Measurements from ENCODE around the gene TEN1. TPM values are rescaled to one million over a fixed set of nuclear protein-coding genes. Genes with fewer than 3 reads are reported as not detected.

Gene TEN1
- total and polyA plus RNA-seq, 2 of the 13 experiments (the other 11 are each of a cell fraction or from before 2014, with no cell fraction given), result 18.0 to 21.3 TPM

- TF ChIP-seq MBNL3 (CRISPR knock-in tag; conservative IDR thresholded peaks at IDR 0.05) (no peak), SRF (IDR thresholded peaks at IDR 0.05; ENCODE audit: low read depth, low read length) (no peak), MAF1 (CRISPR knock-in tag; IDR thresholded peaks at IDR 0.05; ENCODE audit: borderline replicate concordance) (no peak), ZC3H4 (CRISPR knock-in tag; IDR thresholded peaks at IDR 0.05; ENCODE audit: borderline replicate concordance) (no peak), HOXA3 (CRISPR knock-in tag; IDR thresholded peaks at IDR 0.05) (peak; percentile 68), DNMT1 (CRISPR knock-in tag; IDR thresholded peaks at IDR 0.05) (no peak), DBP (CRISPR knock-in tag; IDR thresholded peaks at IDR 0.05; ENCODE audit: not compliant biosample characterization) (peak; percentile 54), CENPX (CRISPR knock-in tag; IDR thresholded peaks at IDR 0.05) (no peak), GRHL1 (CRISPR knock-in tag; conservative IDR thresholded peaks at IDR 0.05) (no peak), RXRA (CRISPR knock-in tag; IDR thresholded peaks at IDR 0.05) (peak; percentile 60), NR2F6 (IDR thresholded peaks at IDR 0.05) (no peak), NR2F6 (CRISPR knock-in tag; IDR thresholded peaks at IDR 0.05) (no peak), HNRNPUL1 (IDR thresholded peaks at IDR 0.05; ENCODE audit: low read depth, low read length) (no peak), ZNF772 (CRISPR knock-in tag; IDR thresholded peaks at IDR 0.05) (no peak), ETV5 (CRISPR knock-in tag; IDR thresholded peaks at IDR 0.05; ENCODE audit: borderline replicate concordance) (peak; percentile 75; the same call in 1 of the 2 replicates), ZFP1 (CRISPR knock-in tag; IDR thresholded peaks at IDR 0.05) (0 out of 2 replicates have a peak, but pooled peaks have one; percentile 32), ZBTB7A (CRISPR knock-in tag; IDR thresholded peaks at IDR 0.05) (peak; percentile 72; the same call in 1 of the 2 replicates), ATRX (CRISPR knock-in tag; IDR thresholded peaks at IDR 0.05; ENCODE audit: borderline replicate concordance) (no peak), ZNF33B (CRISPR knock-in tag; IDR thresholded peaks at IDR 0.05) (0 out of 2 replicates have a peak, but pooled peaks have one; percentile 56), MZF1 (CRISPR knock-in tag; IDR thresholded peaks at IDR 0.05; ENCODE audit: borderline replicate concordance) (no peak), ZNF143 (CRISPR knock-in tag; IDR thresholded peaks at IDR 0.05) (peak; percentile 43; the same call in 1 of the 2 replicates), NR2F2 (IDR thresholded peaks at IDR 0.05; ENCODE audit: borderline replicate concordance, low read depth) (no peak), SOX13 (IDR thresholded peaks at IDR 0.05) (no peak), SOX13 (CRISPR knock-in tag; conservative IDR thresholded peaks at IDR 0.05 in 1 of 2, IDR thresholded peaks at IDR 0.05 in 1 of 2) (no peak), HNRNPK (IDR thresholded peaks at IDR 0.05; ENCODE audit: low read depth, low read length, poor library complexity, severe bottlenecking) (no peak), ZMYM3 (CRISPR knock-in tag; IDR thresholded peaks at IDR 0.05) (no peak; the same call in 1 of the 2 replicates), ETV6 (CRISPR knock-in tag; conservative IDR thresholded peaks at IDR 0.05) (peak; percentile 66; the same call in 1 of the 2 replicates)
Measured at GRCh38 chr17:76032073-76032779, 53.2 kb downstream of the TEN1 start (continued).

Measured in HepG2 (cell line).